Breast epithelium (tissue), 4 donors: Measurements from ENCODE around the gene CCDC183. TPM values are rescaled to one million over a fixed set of nuclear protein-coding genes. Genes with fewer than 3 reads are reported as not detected.

ENCODE experiments used
- DNase-seq, 2 donors: peaks; one replicate each; pipeline ENCODE4 v3.0.0-alpha.2; 2019; ENCODE audit warnings: low spot score in 2 of 2
- H3K27ac ChIP-seq, 2 donors: fragments of 200-600 bp; sonication (generic) in 1 of 2; one replicate each; pipeline ENCODE4 v1.5.1; 2016 to 2019; ENCODE audit warnings: mild to moderate bottlenecking in 1 of 2
- H3K27me3 ChIP-seq, 2 donors: fragments of 200-600 bp; sonication (generic) in 1 of 2; one replicate each; pipeline versions ENCODE4 v1.5.1 to v1.6.0; 2017 to 2019; ENCODE audit warnings: control low read depth in 1 of 2, mild to moderate bottlenecking in 1 of 2
- H3K36me3 ChIP-seq: fragments of 200-600 bp; one replicate; pipeline ENCODE4 v1.5.1; 2019
- H3K4me1 ChIP-seq, 2 donors: fragments of 200-600 bp; sonication (generic); one replicate each; pipeline ENCODE4 v1.5.1; 2016 to 2019; ENCODE audit warnings: control low read depth in 1 of 2
- H3K4me3 ChIP-seq, 3 donors: fragments of 200-600 bp; sonication (generic); 1 replicate in 2 of 3; 2 replicates in 1 of 3; pipeline ENCODE4 v1.5.1; 2016 to 2019; ENCODE audit warnings: mild to moderate bottlenecking in 3 of 3, moderate library complexity in 2 of 3
- H3K9me3 ChIP-seq, 2 donors: fragments of 200-600 bp; sonication (generic) in 1 of 2; one replicate each; pipeline ENCODE4 v1.5.1; 2016 to 2019; ENCODE audit warnings: control low read depth in 1 of 2
- CTCF ChIP-seq, 3 donors: fragments of 450-650 bp; IDR thresholded peaks; one replicate each; pipeline ENCODE4 v1.5.1; 2016 to 2017; ENCODE audit warnings: antibody characterized with exemption in 3 of 3, mild to moderate bottlenecking in 3 of 3, moderate library complexity in 3 of 3
- POLR2A ChIP-seq: fragments of 450-650 bp; IDR thresholded peaks from one replicate; pipeline ENCODE4 v1.6.1; 2016; ENCODE audit warnings: antibody characterized with exemption, mild to moderate bottlenecking, moderate library complexity
- POLR2AphosphoS5 ChIP-seq, 3 donors: sonication (generic); formaldehyde crosslinking; IDR thresholded peaks; one replicate each; pipeline ENCODE4 v1.6.1; 2017; ENCODE audit warnings: antibody characterized with exemption in 3 of 3
- intact Hi-C: fragments of 100-400 bp; cut with DNase I; formaldehyde crosslinking; loops from one replicate; pipeline ENCODE4 v1.15.1; 2023; ENCODE audit warnings: low total_unique reads
- total RNA-seq, 3 donors: library from RNA; depleted of rRNA; stranded (reverse); fragments of >200 nt; gene quantifications; one replicate each; pipeline ENCODE4 v1.1.0, GENCODE V29; 2016

CCDC183 gene
- total RNA-seq, 3 donors from 2014 or later: 0.64 to 5.7 (median 5.6) TPM

DNA sequence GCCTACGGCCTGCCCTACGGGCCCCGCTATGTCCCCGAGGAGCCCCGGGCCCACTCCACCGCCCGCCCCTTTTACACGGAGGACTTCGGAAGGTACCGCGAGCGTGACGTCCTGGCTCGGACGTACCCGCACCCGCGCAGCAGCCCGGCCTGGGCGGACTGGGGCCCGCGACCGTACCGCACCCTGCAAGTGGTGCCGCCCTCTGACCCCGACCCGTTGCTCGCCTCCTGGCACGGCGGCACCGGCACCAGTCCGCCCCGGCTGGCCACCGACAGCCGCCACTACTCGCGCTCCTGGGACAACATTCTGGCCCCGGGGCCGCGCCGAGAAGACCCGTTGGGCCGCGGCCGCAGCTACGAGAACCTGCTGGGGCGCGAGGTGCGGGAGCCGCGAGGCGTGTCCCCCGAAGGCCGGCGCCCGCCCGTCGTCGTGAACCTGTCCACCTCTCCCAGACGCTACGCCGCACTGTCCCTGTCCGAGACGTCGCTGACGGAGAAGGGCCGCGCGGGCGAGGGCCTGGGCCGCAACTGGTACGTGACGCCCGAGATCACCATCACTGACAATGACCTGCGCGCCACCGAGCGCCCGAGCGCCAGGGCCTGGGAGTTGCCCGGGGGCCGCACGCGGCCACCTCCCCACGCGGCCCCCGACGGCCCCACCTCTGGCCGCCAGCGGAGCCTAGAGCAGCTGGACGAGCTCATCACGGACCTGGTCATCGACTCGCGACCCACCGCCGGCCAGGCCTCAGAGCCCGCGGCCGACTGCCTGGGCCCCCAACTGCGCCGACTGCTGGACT, 49.5 kb downstream of the CCDC183 start:
- H3K27ac ChIP-seq: no peak overlapping the region
- TF ChIP-seq POLR2A (no peak), CTCF (IDR thresholded peaks at IDR 0.05) (no peak), POLR2AphosphoS5 (IDR thresholded peaks at IDR 0.05) (no peak)
- DNase-seq: no peak
- peaks cover 15 to 37% of the 10 kb centered on the region in 2 donors for H3K27me3 ChIP-seq
- H3K4me1 ChIP-seq: peaks cover 9 to 28% of the 10 kb centered on the region in 2 donors
- no peaks in the 10 kb centered on the region for H3K36me3 ChIP-seq
- intact Hi-C loops: no loop called here
- no peaks in the 10 kb centered on the region for H3K9me3 ChIP-seq
- H3K4me3 ChIP-seq: peak overlapping the region in 1 of 3 donors; percentile 91

GRCh38 chr9:136846376-136847087, 50.4 kb downstream of the CCDC183 start:
- H3K4me1 ChIP-seq: peaks cover 9 to 28% of the 10 kb centered on the region in 2 donors
- H3K9me3 ChIP-seq: no peaks in the 10 kb centered on the region
- H3K4me3 ChIP-seq: peak overlapping the region; percentile 70 to 91 (median 78)
- intact Hi-C loops: no loop called here
- no peak overlapping the region for H3K27ac ChIP-seq
- TF ChIP-seq CTCF (IDR thresholded peaks at IDR 0.05) (no peak), POLR2AphosphoS5 (IDR thresholded peaks at IDR 0.05) (no peak), POLR2A (no peak)
- DNase-seq: no peak
- peaks cover 15 to 37% of the 10 kb centered on the region in 2 donors for H3K27me3 ChIP-seq
- no peaks in the 10 kb centered on the region for H3K36me3 ChIP-seq

DNA sequence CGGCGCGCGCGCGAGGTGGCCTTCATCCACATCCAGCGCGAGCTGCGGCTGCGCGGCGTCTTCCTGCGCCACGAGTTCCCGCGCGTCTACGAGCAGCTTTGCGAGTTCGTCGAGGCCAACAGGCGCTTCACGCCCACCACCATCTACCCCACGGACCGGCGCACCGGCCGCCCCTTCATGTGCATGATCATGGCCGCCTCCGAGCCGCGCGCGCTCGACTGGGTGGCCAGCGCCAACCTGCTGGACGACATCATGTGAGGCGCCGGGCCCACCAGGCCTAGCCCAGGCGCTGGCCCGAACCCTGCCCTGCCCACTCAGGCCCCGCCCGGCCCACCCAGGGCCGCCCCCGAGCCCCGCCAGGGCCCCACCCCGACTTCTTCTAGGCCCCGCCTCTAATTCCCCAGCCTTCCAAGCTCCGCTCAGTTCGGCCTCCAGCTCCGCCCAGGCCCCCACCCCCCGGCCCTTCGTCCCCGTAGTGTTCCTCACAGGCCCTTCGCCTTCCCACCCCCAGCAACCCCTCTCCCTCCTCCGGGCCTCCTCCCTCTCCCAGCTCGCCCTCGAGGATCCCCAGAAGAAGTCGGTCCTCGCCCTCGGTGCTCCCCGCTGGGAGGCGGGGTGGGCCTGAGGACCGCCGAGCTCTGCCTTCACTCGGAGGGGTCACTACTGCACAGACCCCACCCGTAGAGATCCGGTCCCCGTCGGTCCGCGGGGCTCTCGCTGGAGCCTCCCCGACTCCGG, 51.1 kb downstream of the CCDC183 start:
- no peak for DNase-seq
- Histone ChIP-seq H3K27ac (peak overlapping the region in 1 of 2 donors; percentile 95), H3K4me1 (peaks cover 9 to 28% of the 10 kb centered on the region in 2 donors), H3K27me3 (peaks cover 15 to 37% of the 10 kb centered on the region in 2 donors), H3K4me3 (peak overlapping the region; percentile 70 to 91 (median 78)), H3K36me3 (no peaks in the 10 kb centered on the region), H3K9me3 (no peaks in the 10 kb centered on the region)
- TF ChIP-seq CTCF (IDR thresholded peaks at IDR 0.05) (no peak), POLR2A (no peak), POLR2AphosphoS5 (IDR thresholded peaks at IDR 0.05) (no peak)
- intact Hi-C loops: no loop called here

GRCh38 chr9:136847826-136848392, 51.8 kb downstream of the CCDC183 start:
- Histone ChIP-seq H3K4me1 (peaks cover 9 to 28% of the 10 kb centered on the region in 2 donors), H3K36me3 (no peaks in the 10 kb centered on the region), H3K4me3 (peak overlapping the region; percentile 70 to 91 (median 78)), H3K27ac (peak overlapping the region; percentile 78 to 95), H3K9me3 (no peaks in the 10 kb centered on the region), H3K27me3 (peaks cover 15 to 37% of the 10 kb centered on the region in 2 donors)
- intact Hi-C loops: no loop called here
- peak; percentile 59 to 77 for DNase-seq
- TF ChIP-seq CTCF (IDR thresholded peaks at IDR 0.05) (no peak), POLR2AphosphoS5 (IDR thresholded peaks at IDR 0.05) (peak in 2 of 3 donors; percentile 4 to 12), POLR2A (no peak)
